Ascending aorta (tissue), 2 donors: Measurements from ENCODE around the gene TOGARAM2. TPM values are rescaled to one million over a fixed set of nuclear protein-coding genes. Genes with fewer than 3 reads are reported as not detected.
"Not testable (repeated sequence)": the region's sequence is repeated elsewhere in the genome, so short reads cannot be mapped to it uniquely, and the experiment has no call there.

Experiments
- DNase-seq, 2 donors: peaks; one replicate each; pipeline ENCODE4 v3.0.0-alpha.2; 2019; ENCODE audit warnings: low spot score in 2 of 2
- H3K27ac ChIP-seq, 2 donors: fragments of 200-600 bp; sonication (generic); one replicate each; pipeline ENCODE4 v1.5.1; 2016 to 2017; ENCODE audit warnings: mild to moderate bottlenecking in 1 of 2
- H3K27me3 ChIP-seq: fragments of 200-600 bp; sonication (generic); one replicate; pipeline ENCODE4 v1.5.1; 2017
- H3K36me3 ChIP-seq, 2 donors: fragments of 200-600 bp; sonication (generic); one replicate each; pipeline ENCODE4 v1.5.1; 2016
- H3K4me1 ChIP-seq, 2 donors: fragments of 200-600 bp; sonication (generic); one replicate each; pipeline ENCODE4 v1.5.1; 2016 to 2017; ENCODE audit warnings: mild to moderate bottlenecking in 1 of 2
- H3K4me3 ChIP-seq, 2 donors: fragments of 200-600 bp; sonication (generic); one replicate each; pipeline ENCODE4 v1.5.1; 2016 to 2017; ENCODE audit warnings: mild to moderate bottlenecking in 1 of 2
- H3K9me3 ChIP-seq, 2 donors: fragments of 200-600 bp; sonication (generic); one replicate each; pipeline ENCODE4 v1.5.1; 2016
- CTCF ChIP-seq, 3 experiments: fragments of 200-600 bp in 2 of 3; fragments of 450-650 bp in 1 of 3; sonication (generic) in 2 of 3; IDR thresholded peaks; one replicate each; pipeline ENCODE4 v1.5.1; 2016 to 2019; ENCODE audit warnings: antibody characterized with exemption in 3 of 3, mild to moderate bottlenecking in 1 of 3, moderate library complexity in 1 of 3
- intact Hi-C: fragments of 100-400 bp; cut with DNase I; formaldehyde crosslinking; loops from one replicate; pipeline ENCODE4 v1.15.1; 2023
- total RNA-seq: library from RNA; depleted of rRNA; stranded (reverse); fragments of >200 nt; gene quantifications from one replicate; pipeline ENCODE4 v1.1.0, GENCODE V29; 2016

The TOGARAM2 gene
- total RNA-seq, 1 donor from 2014 or later, result not detected

- no peak for TF ChIP-seq CTCF (IDR thresholded peaks at IDR 0.05)
- H3K9me3 ChIP-seq, result peaks cover 6 to 9% of the 10 kb centered on the region in 2 donors
- no peak overlapping the region for H3K4me3 ChIP-seq
- no peaks in the 10 kb centered on the region for H3K36me3 ChIP-seq
- intact Hi-C loops, result no loop called here
- no peak overlapping the region for H3K27ac ChIP-seq
- DNase-seq, result no peak
- no peaks in the 10 kb centered on the region for H3K4me1 ChIP-seq
- no peaks in the 10 kb centered on the region for H3K27me3 ChIP-seq
Observed at GRCh38 chr2:29079887-29080286, 98.8 kb downstream of the TOGARAM2 start.

DNA sequence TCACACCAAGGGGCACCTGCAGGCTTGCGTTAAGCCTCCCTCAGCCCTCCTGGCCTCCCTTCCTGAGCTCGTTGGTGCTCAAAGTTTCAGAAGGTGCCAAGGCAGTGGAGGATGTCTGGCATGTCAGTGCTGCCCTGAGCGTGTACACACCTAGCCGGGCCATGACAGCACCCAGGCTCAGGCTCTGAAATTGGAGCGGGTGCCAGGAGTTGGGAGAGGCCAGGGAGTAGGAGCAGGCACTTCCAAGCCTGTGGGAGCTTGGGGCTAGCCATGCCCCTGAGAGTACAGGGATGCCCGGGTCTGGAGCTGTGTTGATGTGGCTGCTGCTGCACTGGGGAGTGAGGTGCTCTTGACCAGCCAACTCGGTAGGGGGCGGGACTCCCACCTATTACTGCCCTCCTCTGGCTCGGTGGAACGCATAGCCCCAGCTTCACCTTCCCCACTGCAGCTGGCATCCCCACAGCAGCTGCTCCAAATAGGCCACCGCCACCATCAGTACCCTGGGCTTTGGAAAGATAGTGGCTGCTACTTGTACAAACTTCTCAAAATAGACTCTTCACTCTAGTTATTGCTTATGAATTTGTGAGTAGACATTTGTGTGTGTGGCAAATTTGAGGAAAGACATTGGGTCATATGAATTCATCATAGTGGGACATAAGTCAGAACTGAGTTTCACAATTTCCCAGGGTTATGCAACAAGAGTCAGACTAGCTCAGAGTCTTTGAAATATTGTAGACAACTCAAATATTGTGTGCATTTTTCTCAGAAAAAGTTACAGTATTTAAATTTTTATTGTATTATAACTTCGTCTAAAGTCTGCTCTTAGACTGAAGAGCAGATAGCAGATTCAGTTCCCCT, 100.0 kb downstream of the TOGARAM2 start:
- intact Hi-C loops, result no loop called here
- H3K36me3 ChIP-seq, result no peaks in the 10 kb centered on the region
- TF ChIP-seq CTCF (IDR thresholded peaks at IDR 0.05), result no peak
- no peaks in the 10 kb centered on the region for H3K27me3 ChIP-seq
- no peaks in the 10 kb centered on the region for H3K4me1 ChIP-seq
- no peak overlapping the region for H3K27ac ChIP-seq
- H3K9me3 ChIP-seq, result peaks cover 6 to 9% of the 10 kb centered on the region in 2 donors
- H3K4me3 ChIP-seq, result no peak overlapping the region
- no peak for DNase-seq

DNA sequence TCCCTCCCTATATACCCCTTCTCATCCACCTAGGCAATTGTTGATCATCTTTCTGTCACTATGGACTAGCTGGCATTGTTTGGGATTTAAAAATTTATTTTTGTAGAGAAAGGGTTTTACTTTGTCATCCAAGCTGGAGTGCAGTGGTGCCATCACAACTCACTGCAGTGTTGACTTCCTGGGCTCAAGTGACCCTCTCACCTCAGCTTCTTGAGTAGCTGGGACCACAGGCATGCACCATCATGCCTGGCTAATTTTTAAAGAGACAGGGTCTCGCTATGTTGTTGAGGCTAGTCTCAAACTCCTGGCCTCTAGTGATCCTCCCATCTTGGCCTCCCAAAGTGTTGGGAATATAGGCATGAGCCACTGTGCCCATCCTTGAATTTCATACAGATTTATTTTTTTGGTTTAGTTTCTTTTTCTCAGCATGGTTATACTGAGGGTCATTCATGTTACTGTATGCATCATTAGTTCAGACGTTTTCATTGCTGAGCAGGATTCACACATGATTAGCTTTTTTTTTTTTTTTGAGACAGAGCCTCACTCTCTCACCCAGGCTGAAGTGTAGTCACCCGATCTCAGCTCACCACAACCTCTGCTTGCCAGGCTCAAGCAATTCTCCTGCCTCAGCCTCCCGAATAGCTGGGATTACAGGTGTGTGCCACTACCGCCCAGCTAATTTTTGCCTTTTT, 101.9 kb downstream of the TOGARAM2 start:
- DNase-seq, result no peak
- no peaks in the 10 kb centered on the region for H3K4me1 ChIP-seq
- peaks cover 6 to 9% of the 10 kb centered on the region in 2 donors for H3K9me3 ChIP-seq
- H3K27ac ChIP-seq, result no peak overlapping the region
- intact Hi-C loops, result no loop called here
- no peaks in the 10 kb centered on the region for H3K27me3 ChIP-seq
- no peak overlapping the region for H3K4me3 ChIP-seq
- TF ChIP-seq CTCF (IDR thresholded peaks at IDR 0.05), result no peak
- H3K36me3 ChIP-seq, result no peaks in the 10 kb centered on the region

DNA sequence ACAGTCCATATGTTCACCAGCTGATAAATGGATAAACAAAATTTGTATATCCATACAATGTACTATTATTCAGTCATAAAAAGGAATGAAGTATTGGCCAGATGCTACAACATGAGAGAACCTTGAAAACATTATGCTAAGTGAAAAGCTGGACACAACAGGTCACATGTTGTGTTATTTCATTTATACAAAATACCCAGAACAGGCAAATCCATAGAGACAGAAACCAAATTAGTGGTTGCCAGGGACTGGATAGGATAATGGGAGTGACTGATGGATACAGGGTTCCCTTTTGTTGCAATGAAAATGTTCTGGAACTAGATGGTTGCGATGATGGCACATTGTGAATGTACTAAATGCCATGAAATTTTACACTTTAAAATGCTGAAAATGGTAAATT, 103.5 kb downstream of the TOGARAM2 start:
- Histone ChIP-seq H3K27ac (no peak overlapping the region), H3K9me3 (peaks cover 3 to 9% of the 10 kb centered on the region in 2 donors), H3K4me1 (no peaks in the 10 kb centered on the region), H3K4me3 (no peak overlapping the region), H3K27me3 (no peaks in the 10 kb centered on the region), H3K36me3 (no peaks in the 10 kb centered on the region)
- no peak for DNase-seq
- intact Hi-C loops, result no loop called here
- no peak for TF ChIP-seq CTCF (IDR thresholded peaks at IDR 0.05)

DNA sequence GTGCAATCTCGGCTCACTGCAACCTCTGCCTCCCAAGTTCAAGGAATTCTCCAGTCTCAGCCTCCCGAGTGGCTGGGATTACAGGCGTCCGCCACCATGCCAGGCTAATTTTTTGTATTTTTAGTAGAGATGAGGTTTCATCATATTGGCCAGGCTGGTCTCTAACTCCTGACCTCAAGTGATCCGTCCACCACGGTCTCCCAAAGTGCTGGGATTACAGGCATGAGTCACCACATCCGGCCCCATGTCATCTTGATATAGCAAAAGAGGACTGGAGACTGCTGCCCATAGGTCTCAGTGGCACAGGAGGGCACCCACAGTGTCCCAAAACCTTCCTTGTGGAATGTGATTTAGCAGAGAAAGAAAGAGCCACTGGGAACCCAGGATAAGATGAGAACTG, 109.2 kb downstream of the TOGARAM2 start:
- H3K36me3 ChIP-seq, H3K4me1 ChIP-seq, intact Hi-C loops, H3K4me3 ChIP-seq, H3K9me3 ChIP-seq, H3K27me3 ChIP-seq, DNase-seq, H3K27ac ChIP-seq: not testable (repeated sequence)

DNA sequence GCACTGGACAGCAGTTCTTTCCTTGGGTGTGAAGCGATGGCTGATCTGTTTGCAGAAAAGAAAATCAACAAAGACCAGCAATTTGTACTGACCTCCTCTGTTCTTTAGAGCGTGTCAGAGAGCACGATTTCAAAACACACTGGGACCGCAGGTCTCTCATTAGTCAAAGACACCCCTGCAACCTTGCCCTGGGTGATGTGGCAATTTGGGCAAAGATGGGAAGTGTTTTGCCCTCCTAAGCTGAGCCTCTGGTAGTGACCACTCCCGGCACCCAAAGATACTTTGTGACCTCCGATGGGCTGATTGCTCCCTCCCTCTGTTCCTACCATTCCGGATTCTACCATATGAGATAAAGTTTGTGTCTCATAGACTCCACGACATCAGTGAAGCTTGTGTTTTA, 115.9 kb downstream of the TOGARAM2 start:
- intact Hi-C loops, result no loop called here
- no peak overlapping the region for H3K27ac ChIP-seq

More for the DNA sequence above, 115.9 kb downstream of the TOGARAM2 start:
- no peak for DNase-seq
- H3K36me3 ChIP-seq, result no peaks in the 10 kb centered on the region
- no peak for TF ChIP-seq CTCF (IDR thresholded peaks at IDR 0.05)
- no peaks in the 10 kb centered on the region for H3K4me1 ChIP-seq
- no peaks in the 10 kb centered on the region for H3K27me3 ChIP-seq
- H3K4me3 ChIP-seq, result no peak overlapping the region
- no peaks in the 10 kb centered on the region for H3K9me3 ChIP-seq
